NCI-H2196 (cell line): Measurements from ENCODE around the gene DDX59.

Experiments
- DNase-seq: peaks from one replicate; lab custom pipeline; 2025; ENCODE audit not compliant: unreplicated experiment; lab: John Stamatoyannopoulos, UW

The DDX59 gene

GRCh38 chr1:200669314-200670241, at the start of gene DDX59:
DDX59 (minus strand) TSS chr1:200669907; CDS start chr1:200666740, 3,167 bp downstream.
- DNase-seq = peak; percentile 96

- DNase-seq = no peak
These were observed 44.9 kb upstream of the DDX59 start for GRCh38 chr1:200714504-200715187.

- no peak for DNase-seq
These were observed 40.5 kb upstream of the DDX59 start for GRCh38 chr1:200710166-200710565.

- DNase-seq = no peak
These were observed 39.1 kb upstream of the DDX59 start for GRCh38 chr1:200708769-200709168.

GRCh38 chr1:200708161-200708560, 38.5 kb upstream of the DDX59 start:
- DNase-seq = no peak

GRCh38 chr1:200707116-200707515, 37.4 kb upstream of the DDX59 start:
- no peak for DNase-seq

- no peak for DNase-seq
These were observed 36.6 kb upstream of the DDX59 start for GRCh38 chr1:200706111-200706814.

- no peak for DNase-seq
These were observed 35.3 kb upstream of the DDX59 start for GRCh38 chr1:200704986-200705500.

GRCh38 chr1:200699871-200700270, 30.2 kb upstream of the DDX59 start:
- DNase-seq = no peak

GRCh38 chr1:200694738-200695137, 25.0 kb upstream of the DDX59 start:
- no peak for DNase-seq

- DNase-seq = no peak
These were observed 23.6 kb upstream of the DDX59 start for GRCh38 chr1:200693327-200693726.

- no peak for DNase-seq
These were observed 22.6 kb upstream of the DDX59 start for GRCh38 chr1:200692316-200692715.

- DNase-seq = no peak
These were observed 16.9 kb upstream of the DDX59 start for GRCh38 chr1:200686620-200687019.

GRCh38 chr1:200684015-200684414, 14.3 kb upstream of the DDX59 start:
- no peak for DNase-seq

GRCh38 chr1:200683298-200683697, 13.6 kb upstream of the DDX59 start:
- no peak for DNase-seq

GRCh38 chr1:200681231-200681630, 11.5 kb upstream of the DDX59 start:
- DNase-seq = no peak

- DNase-seq = no peak
These were observed 7.1 kb upstream of the DDX59 start for GRCh38 chr1:200676829-200677228.

GRCh38 chr1:200675588-200675852, 5.8 kb upstream of the DDX59 start:
- no peak for DNase-seq

- no peak for DNase-seq
These were observed 5.3 kb upstream of the DDX59 start for GRCh38 chr1:200674838-200675587.

GRCh38 chr1:200673952-200674823, 4.5 kb upstream of the DDX59 start:
- no peak for DNase-seq
